Neural progenitor cell (in vitro differentiated cells): ENCODE data around the gene RCOR1. TPM values are rescaled to one million over a fixed set of nuclear protein-coding genes. Genes with fewer than 3 reads are reported as not detected.

Experiments used
- DNase-seq: peaks from one replicate; pipeline ENCODE4 v3.0.0-alpha.2; 2016; ENCODE audit warnings: low spot score
- H2AFZ ChIP-seq: fragments of 200-600 bp; sonication (generic); replicated peaks from 2 replicates; pipeline ENCODE4 v1.6.1; 2016; ENCODE audit warnings: antibody characterized with exemption
- H3F3A ChIP-seq: fragments of 200-600 bp; sonication (generic); 2 replicates; pipeline ENCODE4 v1.6.1; 2016; ENCODE audit warnings: antibody characterized with exemption, low read depth
- H3K27ac ChIP-seq: fragments of 200-600 bp; sonication (generic); 2 replicates; pipeline ENCODE4 v1.5.1; 2016; ENCODE audit warnings: mild to moderate bottlenecking
- H3K27me3 ChIP-seq: fragments of 200-600 bp; sonication (generic); 2 replicates; pipeline ENCODE4 v1.6.1; 2016; ENCODE audit warnings: mild to moderate bottlenecking, moderate library complexity
- H3K36me3 ChIP-seq: fragments of 200-600 bp; sonication (generic); 2 replicates; pipeline ENCODE4 v1.5.1; 2016
- H3K4me1 ChIP-seq: fragments of 200-600 bp; sonication (generic); 2 replicates; pipeline ENCODE4 v1.6.1; 2016; ENCODE audit warnings: mixed run types
- H3K4me2 ChIP-seq: fragments of 200-600 bp; sonication (generic); 2 replicates; pipeline ENCODE4 v1.6.1; 2016
- H3K4me3 ChIP-seq: fragments of 200-600 bp; sonication (generic); 2 replicates; pipeline ENCODE4 v1.5.1; 2016
- H3K79me2 ChIP-seq: fragments of 200-600 bp; sonication (generic); 2 replicates; pipeline ENCODE4 v1.6.1; 2016; ENCODE audit warnings: low read depth
- H3K9ac ChIP-seq: fragments of 200-600 bp; sonication (generic); 2 replicates; pipeline ENCODE4 v1.6.1; 2016
- H3K9me3 ChIP-seq: fragments of 200-600 bp; sonication (generic); 2 replicates; pipeline ENCODE4 v1.5.1; 2016; ENCODE audit warnings: low read depth
- H4K20me1 ChIP-seq: fragments of 200-600 bp; sonication (generic); 2 replicates; pipeline ENCODE4 v1.6.1; 2016; ENCODE audit warnings: low read depth
- H3K27ac Mint-ChIP-seq: 3 replicates; pipeline ENCODE4 v1.8.0; 2021; ENCODE audit warnings: mixed read lengths
- H3K27me3 Mint-ChIP-seq: 2 replicates; pipeline ENCODE4 v1.8.0; 2022; ENCODE audit warnings: low read depth, mild to moderate bottlenecking, inconsistent platforms, moderate library complexity, mixed read lengths; ENCODE audit not compliant: insufficient read depth
- H3K36me3 Mint-ChIP-seq: 3 replicates; pipeline ENCODE4 v1.8.0; 2021; ENCODE audit warnings: mixed read lengths
- H3K4me1 Mint-ChIP-seq: 3 replicates; pipeline ENCODE4 v1.8.0; 2021; ENCODE audit warnings: mixed read lengths
- H3K4me3 Mint-ChIP-seq: 3 replicates; pipeline ENCODE4 v1.8.0; 2021; ENCODE audit warnings: mild to moderate bottlenecking, moderate library complexity, mixed read lengths
- H3K9me3 Mint-ChIP-seq: 3 replicates; pipeline ENCODE4 v1.8.0; 2020; ENCODE audit warnings: mixed read lengths
- EZH2 ChIP-seq: fragments of 200-600 bp; sonication (generic); IDR thresholded peaks from 2 replicates; pipeline ENCODE4 v1.6.1; 2017; ENCODE audit warnings: antibody characterized with exemption, mild to moderate bottlenecking, moderate library complexity
- EZH2phosphoT487 ChIP-seq: fragments of 200-600 bp; sonication (generic); IDR thresholded peaks from 2 replicates; pipeline ENCODE4 v1.6.1; 2017; ENCODE audit warnings: antibody characterized with exemption
- total RNA-seq: library from RNA; depleted of rRNA; stranded (reverse); fragments of >200 nt; gene quantifications from 2 replicates; pipeline ENCODE4 v1.2.3, GENCODE V29; 2015; ENCODE audit warnings: low replicate concordance
- TF ChIP-seq, protein P1 (sequence below): fragments of 200-600 bp; sonication (generic); IDR thresholded peaks from 2 replicates; pipeline ENCODE4 v1.5.1; 2017; ENCODE audit warnings: antibody characterized with exemption, mild to moderate bottlenecking

RCOR1 gene
- total RNA-seq, 1 donor from 2014 or later, result 33.7 TPM

DNA sequence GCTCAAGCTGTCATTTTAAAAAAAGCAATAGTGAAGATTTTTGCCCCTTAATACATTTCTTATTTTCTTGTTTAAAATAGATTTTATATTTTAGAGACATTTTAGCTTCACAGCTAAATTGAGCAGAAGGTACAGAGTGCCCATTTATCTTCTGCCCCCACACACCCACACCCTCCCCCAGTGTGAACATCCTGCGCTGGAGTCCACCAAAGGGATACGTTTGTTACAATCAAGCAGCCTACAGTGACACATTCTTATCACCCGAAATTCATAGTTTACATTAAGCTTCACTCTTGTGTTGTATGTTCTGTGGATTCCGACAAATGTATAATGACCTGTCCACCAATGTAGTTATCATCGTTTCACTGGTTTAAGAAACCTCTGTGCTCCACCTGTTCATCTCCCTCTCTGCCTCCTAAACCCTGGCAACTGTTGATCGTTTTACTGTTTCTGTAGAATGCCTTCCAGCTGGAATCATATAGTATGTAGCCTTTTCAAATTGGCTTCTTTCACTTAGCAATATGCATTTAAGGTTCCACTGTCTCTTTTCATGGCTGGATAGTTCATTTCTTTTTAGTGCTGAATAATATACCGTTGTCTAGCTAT lies 93.8 kb downstream of the RCOR1 start:
- Mint-ChIP-seq H3K4me1 (peaks cover 9% of the 10 kb centered on the region), H3K9me3 (no peaks in the 10 kb centered on the region), H3K36me3 (no peaks in the 10 kb centered on the region), H3K27me3 (no peaks in the 10 kb centered on the region), H3K4me3 (no peak overlapping the region), H3K27ac (no peak overlapping the region)
- Histone ChIP-seq H2AFZ (no peak overlapping the region), H3F3A (no peaks in the 10 kb centered on the region), H3K9ac (no peak overlapping the region), H3K27me3 (no peaks in the 10 kb centered on the region), H3K36me3 (no peaks in the 10 kb centered on the region), H3K4me3 (no peak overlapping the region), H3K27ac (no peak overlapping the region), H3K4me1 (no peaks in the 10 kb centered on the region), H4K20me1 (peaks cover 22% of the 10 kb centered on the region), H3K4me2 (no peak overlapping the region), H3K9me3 (no peaks in the 10 kb centered on the region), H3K79me2 (peaks cover 69% of the 10 kb centered on the region)
- no peak for TF ChIP-seq EZH2phosphoT487
- TF ChIP-seq, protein P1, sequence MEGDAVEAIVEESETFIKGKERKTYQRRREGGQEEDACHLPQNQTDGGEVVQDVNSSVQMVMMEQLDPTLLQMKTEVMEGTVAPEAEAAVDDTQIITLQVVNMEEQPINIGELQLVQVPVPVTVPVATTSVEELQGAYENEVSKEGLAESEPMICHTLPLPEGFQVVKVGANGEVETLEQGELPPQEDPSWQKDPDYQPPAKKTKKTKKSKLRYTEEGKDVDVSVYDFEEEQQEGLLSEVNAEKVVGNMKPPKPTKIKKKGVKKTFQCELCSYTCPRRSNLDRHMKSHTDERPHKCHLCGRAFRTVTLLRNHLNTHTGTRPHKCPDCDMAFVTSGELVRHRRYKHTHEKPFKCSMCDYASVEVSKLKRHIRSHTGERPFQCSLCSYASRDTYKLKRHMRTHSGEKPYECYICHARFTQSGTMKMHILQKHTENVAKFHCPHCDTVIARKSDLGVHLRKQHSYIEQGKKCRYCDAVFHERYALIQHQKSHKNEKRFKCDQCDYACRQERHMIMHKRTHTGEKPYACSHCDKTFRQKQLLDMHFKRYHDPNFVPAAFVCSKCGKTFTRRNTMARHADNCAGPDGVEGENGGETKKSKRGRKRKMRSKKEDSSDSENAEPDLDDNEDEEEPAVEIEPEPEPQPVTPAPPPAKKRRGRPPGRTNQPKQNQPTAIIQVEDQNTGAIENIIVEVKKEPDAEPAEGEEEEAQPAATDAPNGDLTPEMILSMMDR, result no peak
- DNase-seq, result no peak

- H3K4me2 ChIP-seq, result no peak overlapping the region
- peaks cover 12% of the 10 kb centered on the region for H3K4me1 Mint-ChIP-seq
- no peak overlapping the region for H3K4me3 ChIP-seq
- peaks cover 7% of the 10 kb centered on the region for H3K4me1 ChIP-seq
- no peaks in the 10 kb centered on the region for H3K9me3 Mint-ChIP-seq
- no peaks in the 10 kb centered on the region for H3K36me3 Mint-ChIP-seq
- no peak overlapping the region for H3K9ac ChIP-seq
- no peaks in the 10 kb centered on the region for H3K9me3 ChIP-seq
- no peak overlapping the region for H2AFZ ChIP-seq
- H4K20me1 ChIP-seq, result peaks cover 28% of the 10 kb centered on the region
- peaks cover 16% of the 10 kb centered on the region for H3F3A ChIP-seq
- H3K27me3 ChIP-seq, result no peaks in the 10 kb centered on the region
- no peaks in the 10 kb centered on the region for H3K27me3 Mint-ChIP-seq
- no peak overlapping the region for H3K27ac Mint-ChIP-seq
- no peak overlapping the region for H3K4me3 Mint-ChIP-seq
- H3K79me2 ChIP-seq, result peaks cover 75% of the 10 kb centered on the region
- H3K36me3 ChIP-seq, result no peaks in the 10 kb centered on the region
- TF ChIP-seq, protein P1, result no peak
- TF ChIP-seq EZH2, result no peak
- no peak for TF ChIP-seq EZH2phosphoT487
- no peak overlapping the region for H3K27ac ChIP-seq
- no peak for DNase-seq
Observed at GRCh38 chr14:102688290-102688689, 95.8 kb downstream of the RCOR1 start.

DNA sequence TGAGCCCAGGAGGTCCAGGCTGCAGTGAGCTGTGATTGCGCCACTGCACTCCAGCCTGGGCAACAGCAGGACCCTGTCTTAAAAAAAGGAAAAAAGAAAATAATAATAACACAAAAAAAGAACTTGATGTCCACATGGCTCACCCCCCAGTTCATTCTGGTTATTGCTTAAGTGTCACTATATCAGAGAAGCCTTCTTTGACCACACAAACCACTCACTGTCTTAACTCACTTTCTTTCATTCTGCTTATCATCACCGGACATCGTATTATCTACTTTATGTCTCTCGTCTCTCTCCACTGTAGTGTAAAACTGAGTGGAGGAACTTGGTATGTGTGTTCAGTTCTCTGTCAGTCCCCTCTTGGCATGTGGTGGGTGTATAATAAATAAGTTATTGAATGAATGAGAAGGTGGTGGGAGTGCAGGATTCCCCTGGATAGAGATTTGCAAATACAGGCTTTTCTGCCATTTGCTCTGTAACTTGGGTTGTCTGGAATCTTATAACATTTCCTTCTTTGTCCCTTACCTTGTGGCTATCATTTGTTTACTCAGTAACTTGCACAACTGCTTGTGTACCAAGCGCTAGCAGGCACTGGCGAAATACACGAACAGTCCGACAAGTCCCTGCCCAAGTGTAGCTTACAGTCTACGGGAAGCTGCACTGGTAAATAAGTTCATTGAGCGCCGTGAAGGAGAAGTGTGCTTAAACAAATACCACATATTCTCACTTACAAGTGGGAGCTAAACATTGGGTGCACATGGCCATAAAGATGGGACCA lies 98.2 kb downstream of the RCOR1 start:
- peaks cover 35% of the 10 kb centered on the region for H3F3A ChIP-seq
- peak overlapping the region; percentile 43 for H3K27ac ChIP-seq
- TF ChIP-seq, protein P1, result no peak
- TF ChIP-seq EZH2, result no peak
- TF ChIP-seq EZH2phosphoT487, result no peak
- peaks cover 21% of the 10 kb centered on the region for H3K4me1 Mint-ChIP-seq
- H3K4me1 ChIP-seq, result peaks cover 25% of the 10 kb centered on the region
- H3K79me2 ChIP-seq, result peaks cover 89% of the 10 kb centered on the region
- no peak overlapping the region for H2AFZ ChIP-seq
- H3K27me3 ChIP-seq, result no peaks in the 10 kb centered on the region
- DNase-seq, result no peak
- no peak overlapping the region for H3K4me3 Mint-ChIP-seq
- no peaks in the 10 kb centered on the region for H3K36me3 ChIP-seq
- no peaks in the 10 kb centered on the region for H3K36me3 Mint-ChIP-seq
- H3K27ac Mint-ChIP-seq, result no peak overlapping the region
- peaks cover 44% of the 10 kb centered on the region for H4K20me1 ChIP-seq
- no peak overlapping the region for H3K9ac ChIP-seq
- H3K9me3 ChIP-seq, result no peaks in the 10 kb centered on the region
- H3K4me3 ChIP-seq, result no peak overlapping the region
- H3K4me2 ChIP-seq, result no peak overlapping the region
- no peaks in the 10 kb centered on the region for H3K9me3 Mint-ChIP-seq
- no peaks in the 10 kb centered on the region for H3K27me3 Mint-ChIP-seq
